NCI-H524 treated with DMSO at 0.1 percent for 48 hours (cell line): ENCODE results near the gene SLC39A1.

Source experiments
- DNase-seq: peaks from one replicate; lab custom pipeline; 2025; lab: John Stamatoyannopoulos, UW

Gene SLC39A1

GRCh38 chr1:153946622-153947241, 16.6 kb downstream of the SLC39A1 start, which contains the start of gene DENND4B:
TSS of gene DENND4B (minus strand) at chr1:153946718. CDS start at chr1:153944374, 2,344 bp downstream.
- no peak for DNase-seq

GRCh38 chr1:153945795-153946621, 17.3 kb downstream of the SLC39A1 start:
- no peak for DNase-seq

GRCh38 chr1:153945131-153945794, 18.1 kb downstream of the SLC39A1 start:
- no peak for DNase-seq

- no peak for DNase-seq
Observed at GRCh38 chr1:153944827-153945117, 18.6 kb downstream of the SLC39A1 start.

GRCh38 chr1:153944005-153944826, 19.1 kb downstream of the SLC39A1 start:
- no peak for DNase-seq

- no peak for DNase-seq
Observed at GRCh38 chr1:153942766-153943549, 20.4 kb downstream of the SLC39A1 start.

- no peak for DNase-seq
Observed at GRCh38 chr1:153941826-153942725, 21.3 kb downstream of the SLC39A1 start.

GRCh38 chr1:153940756-153941155, 22.6 kb downstream of the SLC39A1 start:
- no peak for DNase-seq

GRCh38 chr1:153939476-153939875, 23.9 kb downstream of the SLC39A1 start:
- no peak for DNase-seq

- no peak for DNase-seq
Observed at GRCh38 chr1:153938996-153939395, 24.3 kb downstream of the SLC39A1 start.

- no peak for DNase-seq
Observed at GRCh38 chr1:153937331-153937730, 26.0 kb downstream of the SLC39A1 start.

- no peak for DNase-seq
Observed at GRCh38 chr1:153936011-153936802, 27.1 kb downstream of the SLC39A1 start.

GRCh38 chr1:153934746-153935145, 28.6 kb downstream of the SLC39A1 start:
- DNase-seq, result no peak

- no peak for DNase-seq
Observed at GRCh38 chr1:153933955-153934354, 29.4 kb downstream of the SLC39A1 start.

- DNase-seq, result no peak
Observed at GRCh38 chr1:153933430-153933829, 29.9 kb downstream of the SLC39A1 start.

GRCh38 chr1:153932156-153933131, 30.9 kb downstream of the SLC39A1 start:
- DNase-seq, result no peak

GRCh38 chr1:153929981-153930948, 33.1 kb downstream of the SLC39A1 start:
- no peak for DNase-seq
